Caco-2 (cell line): ENCODE results near the gene ZSCAN2. TPM values are rescaled to one million over a fixed set of nuclear protein-coding genes. Genes with fewer than 3 reads are reported as not detected.

Experiments
- BruUV-seq: library from RNA; stranded (reverse); fragments of 400-500 nt; replicated peaks from 2 replicates; lab custom pipeline; 2021; lab: Mats Ljungman, UMichigan
- CTCF ChIA-PET: fragments of 300-600 bp; sonication (Branson Sonifier 250); formaldehyde crosslinking; loops from one replicate; lab custom pipeline; 2022; ENCODE audit warnings: antibody characterized with exemption; lab: Charles Lee
- POLR2A ChIA-PET: fragments of 300-600 bp; sonication (Branson Sonifier 250); formaldehyde crosslinking; loops from one replicate; lab custom pipeline; 2022; ENCODE audit warnings: antibody characterized with exemption; lab: Charles Lee
- DNase-seq, 2 experiments: peaks; one replicate each; pipeline versions ENCODE4 v3.0.0 to v3.0.0-alpha.2; 2020 to 2022
- H3K27me3 ChIP-seq: replicated peaks from 2 replicates; pipeline ENCODE4 v1.6.0; 2011; ENCODE audit warnings: low read length; ENCODE audit not compliant: control insufficient read depth, insufficient read depth
- H3K36me3 ChIP-seq: 2 replicates; pipeline ENCODE4 v1.5.1; 2011; ENCODE audit warnings: low read length; ENCODE audit not compliant: control insufficient read depth, insufficient read depth
- H3K4me1 ChIP-seq: fragments of 250-450 bp; sonication (Bioruptor Pico); 2 replicates; pipeline ENCODE4 v1.5.1; 2020; ENCODE audit warnings: mild to moderate bottlenecking
- H3K4me3 ChIP-seq: 2 replicates; pipeline ENCODE4 v1.5.1; 2011; ENCODE audit warnings: low read depth, mild to moderate bottlenecking, control low read depth, low read length
- H3K9me3 ChIP-seq: fragments of 250-450 bp; sonication (Bioruptor Pico); 2 replicates; pipeline ENCODE4 v1.5.1; 2020; ENCODE audit warnings: mild to moderate bottlenecking, moderate library complexity
- H3K27ac Mint-ChIP-seq: one replicate; pipeline ENCODE4 v1.8.0; 2022; ENCODE audit warnings: mixed read lengths; ENCODE audit not compliant: unreplicated experiment
- H3K27me3 Mint-ChIP-seq: one replicate; pipeline ENCODE4 v1.8.0; 2022; ENCODE audit warnings: mixed read lengths; ENCODE audit not compliant: insufficient read depth, unreplicated experiment
- H3K36me3 Mint-ChIP-seq: one replicate; pipeline ENCODE4 v1.8.0; 2022; ENCODE audit warnings: mild to moderate bottlenecking, mixed read lengths; ENCODE audit not compliant: insufficient read depth, unreplicated experiment
- H3K4me1 Mint-ChIP-seq: one replicate; pipeline ENCODE4 v1.8.0; 2022; ENCODE audit warnings: low read depth, mixed read lengths; ENCODE audit not compliant: unreplicated experiment
- H3K4me3 Mint-ChIP-seq: one replicate; pipeline ENCODE4 v1.8.0; 2022; ENCODE audit warnings: mild to moderate bottlenecking, moderate library complexity, mixed read lengths; ENCODE audit not compliant: unreplicated experiment
- H3K9me3 Mint-ChIP-seq: one replicate; pipeline ENCODE4 v1.8.0; 2022; ENCODE audit warnings: mixed read lengths; ENCODE audit not compliant: unreplicated experiment
- CTCF ChIP-seq, 2 experiments: fragments of 200-600 bp in 1 of 2; IDR thresholded peaks; 1 replicate in 1 of 2; 2 replicates in 1 of 2; pipeline versions ENCODE4 v1.5.1 to v1.8.0; 2011 to 2022; ENCODE audit warnings: antibody characterized with exemption in 1 of 2, control low read depth in 1 of 2, inconsistent platforms in 1 of 2, low read depth in 1 of 2, low read length in 1 of 2, mild to moderate bottlenecking in 1 of 2, moderate library complexity in 1 of 2; ENCODE audit not compliant: insufficient read depth in 1 of 2, severe bottlenecking in 1 of 2, unreplicated experiment in 1 of 2
- intact Hi-C: fragments of 100-400 bp; cut with micrococcal nuclease; formaldehyde crosslinking; loops from one replicate; pipeline ENCODE4 v1.10.0; 2022; ENCODE audit not compliant: unreplicated experiment
- total RNA-seq: library from RNA; stranded (reverse); gene quantifications from 2 replicates; pipeline ENCODE4 v1.2.3, GENCODE V29; 2022

The ZSCAN2 gene
- total RNA-seq, 1 experiment from 2014 or later = 12.9 TPM

GRCh38 chr15:84647726-84648125 is 46.9 kb downstream of the ZSCAN2 start:
- Histone ChIP-seq H3K36me3 (peaks cover 2% of the 10 kb centered on the region), H3K27me3 (no peaks in the 10 kb centered on the region), H3K4me3 (no peak overlapping the region), H3K4me1 (no peaks in the 10 kb centered on the region), H3K9me3 (no peaks in the 10 kb centered on the region)
- DNase-seq = no peak
- Mint-ChIP-seq H3K4me3 (no peak overlapping the region), H3K27ac (no peak overlapping the region), H3K9me3 (no peaks in the 10 kb centered on the region), H3K27me3 (no peaks in the 10 kb centered on the region), H3K4me1 (peaks cover 16% of the 10 kb centered on the region), H3K36me3 (peaks cover 71% of the 10 kb centered on the region)
- no peak for TF ChIP-seq CTCF (IDR thresholded peaks at IDR 0.05; ENCODE audit: insufficient read depth in 1 of 2, low read depth in 1 of 2, low read length in 1 of 2, severe bottlenecking in 1 of 2, unreplicated experiment in 1 of 2)
- ChIA-PET POLR2A (no interaction called here), CTCF (interaction anchor here (0.6 kb wide), 1 partner anchor 60 kb away, joined by 3 read pairs; no protein-coding TSS in a partner anchor)
- BruUV-seq = no TSS peak
- intact Hi-C loops = no loop called here

GRCh38 chr15:84648539-84648938 is 47.7 kb downstream of the ZSCAN2 start:
- ChIA-PET POLR2A (interaction anchor here (0.6 kb wide), 1 partner anchor 11 kb away, joined by 6 read pairs; no protein-coding TSS in a partner anchor), CTCF (no interaction called here)
- intact Hi-C loops = no loop called here
- no peaks in the 10 kb centered on the region for H3K27me3 Mint-ChIP-seq
- peaks cover 63% of the 10 kb centered on the region for H3K36me3 Mint-ChIP-seq
- no peaks in the 10 kb centered on the region for H3K9me3 ChIP-seq
- H3K36me3 ChIP-seq = peaks cover 3% of the 10 kb centered on the region
- no peaks in the 10 kb centered on the region for H3K9me3 Mint-ChIP-seq
- H3K4me1 ChIP-seq = 0 out of 2 replicates have a peak, but pooled peaks cover 4% of the 10 kb centered on the region
- no peak overlapping the region for H3K27ac Mint-ChIP-seq
- no peak for DNase-seq
- BruUV-seq = no TSS peak
- H3K4me3 ChIP-seq = no peak overlapping the region
- H3K27me3 ChIP-seq = no peaks in the 10 kb centered on the region
- H3K4me3 Mint-ChIP-seq = no peak overlapping the region
- no peak for TF ChIP-seq CTCF (IDR thresholded peaks at IDR 0.05; ENCODE audit: insufficient read depth in 1 of 2, low read depth in 1 of 2, low read length in 1 of 2, severe bottlenecking in 1 of 2, unreplicated experiment in 1 of 2)
- peaks cover 16% of the 10 kb centered on the region for H3K4me1 Mint-ChIP-seq

GRCh38 chr15:84649706-84650105 is 48.9 kb downstream of the ZSCAN2 start:
- ChIA-PET CTCF (no interaction called here), POLR2A (no interaction called here)
- Mint-ChIP-seq H3K27ac (no peak overlapping the region), H3K4me1 (peaks cover 16% of the 10 kb centered on the region), H3K36me3 (peaks cover 62% of the 10 kb centered on the region), H3K4me3 (no peak overlapping the region), H3K27me3 (no peaks in the 10 kb centered on the region), H3K9me3 (no peaks in the 10 kb centered on the region)
- no TSS peak for BruUV-seq
- Histone ChIP-seq H3K4me3 (no peak overlapping the region), H3K27me3 (no peaks in the 10 kb centered on the region), H3K4me1 (0 out of 2 replicates have a peak, but pooled peaks cover 4% of the 10 kb centered on the region), H3K9me3 (no peaks in the 10 kb centered on the region), H3K36me3 (peaks cover 3% of the 10 kb centered on the region)
- DNase-seq = no peak
- no peak for TF ChIP-seq CTCF (IDR thresholded peaks at IDR 0.05; ENCODE audit: insufficient read depth in 1 of 2, low read depth in 1 of 2, low read length in 1 of 2, severe bottlenecking in 1 of 2, unreplicated experiment in 1 of 2)
- intact Hi-C loops = loop anchor here (5.0 to 10.0 kb wide), 2 partner anchors 65 to 168 kb away; partner anchors contain the start of genes ALPK3 and SEC11A
